HepG2 (cell line): ENCODE results near the gene REPS2. TPM values are rescaled to one million over a fixed set of nuclear protein-coding genes. Genes with fewer than 3 reads are reported as not detected.

Experiments
- ATAC-seq: fragments of 200-7000 bp; cut with Tn5 transposase; 3 replicates; pipeline ENCODE4 v1.9.1; 2020; ENCODE audit warnings: mild to moderate bottlenecking, moderate library complexity
- BruUV-seq: library from RNA; stranded (reverse); fragments of 400-500 nt; replicated peaks from 2 replicates; lab custom pipeline; 2021; lab: Mats Ljungman, UMichigan
- CTCF ChIA-PET: fragments of 300-600 bp; formaldehyde crosslinking; extraction: SDS; loops from one replicate; lab custom pipeline; 2021; ENCODE audit warnings: low total read pairs, inconsistent platforms, low intra/inter-chr PET ratio; lab: Yijun Ruan, JAX
- POLR2A ChIA-PET: fragments of 350-600 bp; sonication (Branson Sonifier 250); formaldehyde crosslinking; loops from one replicate; lab custom pipeline; 2020; ENCODE audit warnings: antibody characterized with exemption, inconsistent platforms; lab: Yijun Ruan, JAX
- DNase-seq: peaks from one replicate; pipeline ENCODE4 v3.0.0-alpha.2; 2015; ENCODE audit warnings: low spot score
- FAIRE-seq: peaks from 3 replicates; lab custom pipeline; 2011; peaks lifted over from hg19 to GRCh38; lab: Jason Lieb, UNC
- H2AFZ ChIP-seq: one replicate; pipeline ENCODE4 v1.6.1; 2011; ENCODE audit warnings: low read length, inconsistent platforms
- H3K27ac ChIP-seq: fragments of 300-600 bp; 3 replicates; pipeline ENCODE4 v1.8.0; 2011; ENCODE audit warnings: mixed run types, mild to moderate bottlenecking, mixed read lengths, low read length, inconsistent platforms; ENCODE audit not compliant: insufficient read depth; ENCODE audit errors: extremely low read length
- H3K27me3 ChIP-seq, 2 experiments: fragments of 200-600 bp in 1 of 2; 2 replicates in 1 of 2; 3 replicates in 1 of 2; pipeline versions ENCODE4 v1.6.0 to v1.8.0; 2011; ENCODE audit warnings: low read length in 2 of 2, mild to moderate bottlenecking in 2 of 2, moderate library complexity in 2 of 2, inconsistent platforms in 1 of 2; ENCODE audit not compliant: insufficient read depth in 2 of 2, control insufficient read depth in 1 of 2
- H3K36me3 ChIP-seq, 2 experiments: fragments of 200-600 bp in 1 of 2; replicated peaks in 1 of 2; 2 replicates in 1 of 2; 3 replicates in 1 of 2; pipeline versions ENCODE4 v1.5.1 to v1.8.0; 2011; ENCODE audit warnings: low read length in 2 of 2, inconsistent platforms in 1 of 2; ENCODE audit not compliant: insufficient read depth in 2 of 2, control insufficient read depth in 1 of 2
- H3K4me1 ChIP-seq: 2 replicates; pipeline ENCODE4 v1.5.1; 2012; ENCODE audit warnings: low read length, inconsistent platforms; ENCODE audit not compliant: insufficient read depth
- H3K4me2 ChIP-seq: 2 replicates; pipeline ENCODE4 v1.6.0; 2011; ENCODE audit warnings: low read depth, low read length, inconsistent platforms
- H3K4me3 ChIP-seq, 3 experiments: fragments of 200-600 bp in 1 of 3; sonication (generic), shearing (Covaris generic) in 1 of 3; replicated peaks in 1 of 3; 2 replicates each; pipeline ENCODE4 v1.5.1; 2011 to 2016; ENCODE audit warnings: low read length in 3 of 3, inconsistent platforms in 2 of 3, low read depth in 2 of 3, mild to moderate bottlenecking in 2 of 3, control low read depth in 1 of 3, mixed read lengths in 1 of 3; ENCODE audit not compliant: insufficient read depth in 1 of 3
- H3K79me2 ChIP-seq: one replicate; pipeline ENCODE4 v1.6.1; 2011; ENCODE audit warnings: low read length, inconsistent platforms; ENCODE audit not compliant: insufficient read depth
- H3K9ac ChIP-seq: 2 replicates; pipeline ENCODE4 v1.6.0; 2011; ENCODE audit warnings: mild to moderate bottlenecking, low read depth, low read length, inconsistent platforms; ENCODE audit not compliant: insufficient read depth
- H3K9me3 ChIP-seq: 2 replicates; pipeline ENCODE4 v1.5.1; 2012; ENCODE audit warnings: mild to moderate bottlenecking, low read length
- H4K20me1 ChIP-seq: 2 replicates; pipeline ENCODE4 v1.6.0; 2011; ENCODE audit warnings: inconsistent platforms, mild to moderate bottlenecking, low read length, moderate library complexity; ENCODE audit not compliant: insufficient read depth
- CTCF ChIP-seq: sonication (generic); formaldehyde crosslinking; IDR thresholded peaks from 2 replicates; pipeline ENCODE4 v1.5.0; 2020; ENCODE audit warnings: mild to moderate bottlenecking, missing genetic modification reagents, moderate library complexity
- IKZF1 ChIP-seq: fragments of 450-650 bp; IDR thresholded peaks from 2 replicates; pipeline ENCODE4 v1.7.1; 2016
- NFYB ChIP-seq: sonication (generic); formaldehyde crosslinking; IDR thresholded peaks from 2 replicates; pipeline ENCODE4 v1.4.0; 2020; ENCODE audit warnings: missing genetic modification reagents
- RAD21 ChIP-seq: fragments of 450-650 bp; formaldehyde crosslinking; IDR thresholded peaks from 2 replicates; pipeline ENCODE4 v1.5.0; 2020; ENCODE audit warnings: mild to moderate bottlenecking
- SKI ChIP-seq: fragments of 450-650 bp; IDR thresholded peaks from one replicate; pipeline ENCODE4 v1.6.1; 2018; ENCODE audit warnings: mild to moderate bottlenecking; ENCODE audit not compliant: partially characterized antibody
- SMC3 ChIP-seq: IDR thresholded peaks from 2 replicates; pipeline ENCODE4 v1.6.1; 2011; ENCODE audit warnings: low read length, improper control_type of control experiment
- STAG1 ChIP-seq: sonication (generic); formaldehyde crosslinking; IDR thresholded peaks from 2 replicates; pipeline ENCODE4 v1.4.0; 2020; ENCODE audit warnings: missing genetic modification reagents
- TFAP4 ChIP-seq: sonication (generic); IDR thresholded peaks from 2 replicates; pipeline ENCODE4 v1.6.1; 2016; ENCODE audit warnings: low read depth, borderline replicate concordance
- ZNF782 ChIP-seq: sonication (generic); formaldehyde crosslinking; IDR thresholded peaks from 2 replicates; pipeline ENCODE4 v1.4.0; 2020; ENCODE audit warnings: missing genetic modification reagents, mild to moderate bottlenecking, borderline replicate concordance
- WGBS: methylation state at CpG from one replicate; pipeline ENCODE4 v1.1.6; 2017; ENCODE audit warnings: low lambda C conversion rate; 5-methylcytosine and 5-hydroxymethylcytosine counted together
- in situ Hi-C: cut with HindIII; loops from 2 replicates; pipeline ENCODE4 v1.10.0; 2017; ENCODE audit warnings: low pct_unique_long_range_greater_than_20kb; ENCODE audit not compliant: extremely low pct_ligation_motif_present
- intact Hi-C: fragments of 100-400 bp; cut with micrococcal nuclease; formaldehyde crosslinking; loops from one replicate; pipeline ENCODE4 v1.10.0; 2022; ENCODE audit not compliant: unreplicated experiment
- polyA plus RNA-seq, 8 experiments: library from polyadenylated mRNA; depleted of rRNA in 3 of 8; stranded (reverse) in 7 of 8; unstranded in 1 of 8; fragments of >200 nt; fragmentation: Illumina TruSeq in 4 of 8; extraction: Trizol in 4 of 8; gene quantifications; 2 replicates each; pipeline versions ENCODE4 v1.2.1 to v1.2.3, GENCODE V29; 2011 to 2016; ENCODE audit warnings: low read depth in 4 of 8, missing spikeins in 1 of 8, mixed read lengths in 1 of 8; ENCODE audit not compliant: insufficient read depth in 1 of 8
- total RNA-seq, 5 experiments: library from RNA; depleted of rRNA; stranded (reverse); fragments of >200 nt; fragmentation: Illumina TruSeq; extraction: Trizol; gene quantifications; 2 replicates each; pipeline ENCODE4 v1.2.3, GENCODE V29; 2016; ENCODE audit warnings: low read depth in 1 of 5

The REPS2 gene
- total and polyA plus RNA-seq, 2 of the 13 experiments (the other 11 are each of a cell fraction or from before 2014, with no cell fraction given), result 0.05 to 0.58 TPM

- DNase-seq (peak; percentile 41), FAIRE-seq (peak; percentile 83), ATAC-seq (peak; percentile 82)
- H3K36me3 ChIP-seq, result no peaks in the 10 kb centered on the region
- H3K9me3 ChIP-seq, result no peaks in the 10 kb centered on the region
- no peak overlapping the region for H3K27ac ChIP-seq
- in situ Hi-C loops, result loop anchor here (10.0 kb wide), 1 partner anchor 222 kb away; no protein-coding TSS in a partner anchor
- no peaks in the 10 kb centered on the region for H3K27me3 ChIP-seq
- intact Hi-C loops, result loop anchor here (1.0 to 5.0 kb wide), 4 partner anchors 39 to 220 kb away; partner anchors contain the start of gene REPS2
- H3K4me2 ChIP-seq, result no peak overlapping the region
- ChIA-PET CTCF (interaction anchor here (1.4 to 1.6 kb wide), 3 partner anchors 40 to 221 kb away, joined by 3 to 12 read pairs (median 7); no protein-coding TSS in a partner anchor), POLR2A (no interaction called here)
- H3K4me3 ChIP-seq, result no peak overlapping the region
- no peak overlapping the region for H2AFZ ChIP-seq
- no peak overlapping the region for H3K9ac ChIP-seq
- 21% methylated on average over 5 of the region's 5 CpGs for WGBS
- BruUV-seq, result no TSS peak
- peak; percentile 87 for TF ChIP-seq STAG1
- no peak for TF ChIP-seq NFYB (CRISPR knock-in tag)
- peak; percentile 79 for TF ChIP-seq SMC3
- peak; percentile 62 for TF ChIP-seq RAD21 (CRISPR knock-in tag)
- TF ChIP-seq SKI, result no peak
- peak; percentile 41; the same call in 1 of the 2 replicates for TF ChIP-seq TFAP4
- TF ChIP-seq IKZF1, result no peak
- no peak for TF ChIP-seq ZNF782 (CRISPR knock-in tag)
- TF ChIP-seq CTCF, result peak; percentile 84
- no peaks in the 10 kb centered on the region for H4K20me1 ChIP-seq
- H3K4me1 ChIP-seq, result no peaks in the 10 kb centered on the region
- H3K79me2 ChIP-seq, result no peaks in the 10 kb centered on the region
Measured at GRCh38 chrX:17046478-17047097, 100.1 kb downstream of the REPS2 start.
